HG02623 (cell line): ENCODE measurements around the gene A2M.
"Not testable (repeated sequence)": the region's sequence is repeated elsewhere in the genome, so short reads cannot be mapped to it uniquely, and the experiment has no call there.

Experiments
- ATAC-seq: cut with Tn5 transposase; IDR thresholded peaks from one replicate; pipeline ENCODE4 v1.9.1; 2021; ENCODE audit warnings: moderate library complexity; ENCODE audit not compliant: unreplicated experiment

Gene A2M

GRCh38 chr12:9115731-9116559, at the start of gene A2M:
TSS of gene A2M (minus strand) at chr12:9115919. CDS start at chr12:9115849, 70 bp downstream.
- ATAC-seq = no peak

GRCh38 chr12:9163392-9163791, 47.7 kb upstream of the A2M start:
- ATAC-seq = no peak

- no peak for ATAC-seq
Observed at GRCh38 chr12:9156119-9156518, 40.4 kb upstream of the A2M start.

GRCh38 chr12:9149372-9149771, 33.7 kb upstream of the A2M start:
- ATAC-seq = no peak

- ATAC-seq = no peak
Observed at GRCh38 chr12:9148926-9149325, 33.2 kb upstream of the A2M start.

GRCh38 chr12:9147461-9147860, 31.7 kb upstream of the A2M start:
- ATAC-seq = no peak

GRCh38 chr12:9144730-9145106, 29.0 kb upstream of the A2M start:
- ATAC-seq = no peak

- no peak for ATAC-seq
Observed at GRCh38 chr12:9143929-9144729, 28.4 kb upstream of the A2M start.

- ATAC-seq = no peak
Observed at GRCh38 chr12:9143137-9143536, 27.4 kb upstream of the A2M start.

GRCh38 chr12:9139588-9140290, 24.0 kb upstream of the A2M start:
- ATAC-seq = not testable (repeated sequence)

GRCh38 chr12:9135903-9136310, 20.2 kb upstream of the A2M start:
- ATAC-seq = no peak

- ATAC-seq = no peak
Observed at GRCh38 chr12:9134981-9135628, 19.4 kb upstream of the A2M start.

GRCh38 chr12:9133216-9133916, 17.6 kb upstream of the A2M start:
- ATAC-seq = no peak

- no peak for ATAC-seq
Observed at GRCh38 chr12:9132008-9132535, 16.4 kb upstream of the A2M start.

GRCh38 chr12:9130244-9130643, 14.5 kb upstream of the A2M start:
- ATAC-seq = no peak

- no peak for ATAC-seq
Observed at GRCh38 chr12:9127936-9128663, 12.4 kb upstream of the A2M start.

GRCh38 chr12:9127484-9127883, 11.8 kb upstream of the A2M start:
- no peak for ATAC-seq

GRCh38 chr12:9124383-9125031, 8.8 kb upstream of the A2M start:
- ATAC-seq = no peak

- ATAC-seq = no peak
Observed at GRCh38 chr12:9123781-9124382, 8.2 kb upstream of the A2M start.
